ENCODE measurements around the gene RPRM.
"Not testable (repeated sequence)": the region's sequence is repeated elsewhere in the genome, so short reads cannot be mapped to it uniquely, and the experiment has no call there.

Gene RPRM

GRCh38 chr2:153478289-153479261 lies at the start of gene RPRM:
Gene RPRM (minus strand): TSS chr2:153478762. CDS start chr2:153478565, 197 bp downstream.
- DNase-seq (ENCODE audit: low read depth): peak; percentile 55

- DNase-seq (ENCODE audit: low read depth): peak; percentile 18
Observed at GRCh38 chr2:153519257-153519875, 40.8 kb upstream of the RPRM start.

- DNase-seq (ENCODE audit: low read depth): no peak
Observed at GRCh38 chr2:153512331-153512730, 33.8 kb upstream of the RPRM start.

GRCh38 chr2:153510996-153511395 lies 32.4 kb upstream of the RPRM start:
- DNase-seq (ENCODE audit: low read depth): no peak

- DNase-seq (ENCODE audit: low read depth): no peak
Observed at GRCh38 chr2:153509133-153509532, 30.6 kb upstream of the RPRM start.

GRCh38 chr2:153506499-153506898 lies 27.9 kb upstream of the RPRM start:
- DNase-seq (ENCODE audit: low read depth): not testable (repeated sequence)

GRCh38 chr2:153499439-153499838 lies 20.9 kb upstream of the RPRM start:
- DNase-seq (ENCODE audit: low read depth): no peak

GRCh38 chr2:153497938-153498629 lies 19.5 kb upstream of the RPRM start:
- no peak for DNase-seq (ENCODE audit: low read depth)

GRCh38 chr2:153495725-153496124 lies 17.2 kb upstream of the RPRM start:
- DNase-seq (ENCODE audit: low read depth): no peak

GRCh38 chr2:153488072-153488471 lies 9.5 kb upstream of the RPRM start:
- no peak for DNase-seq (ENCODE audit: low read depth)

- DNase-seq (ENCODE audit: low read depth): no peak
Observed at GRCh38 chr2:153487448-153487847, 8.9 kb upstream of the RPRM start.

GRCh38 chr2:153479573-153479972 lies 1.0 kb upstream of the RPRM start:
- DNase-seq (ENCODE audit: low read depth): no peak

GRCh38 chr2:153477636-153478288 lies 800 bp downstream of the RPRM start:
- no peak for DNase-seq (ENCODE audit: low read depth)

GRCh38 chr2:153476816-153477635 lies 1.5 kb downstream of the RPRM start:
- no peak for DNase-seq (ENCODE audit: low read depth)

- no peak for DNase-seq (ENCODE audit: low read depth)
Observed at GRCh38 chr2:153476491-153476815, 2.1 kb downstream of the RPRM start.

- no peak for DNase-seq (ENCODE audit: low read depth)
Observed at GRCh38 chr2:153474876-153475435, 3.6 kb downstream of the RPRM start.

GRCh38 chr2:153474407-153474806 lies 4.2 kb downstream of the RPRM start:
- no peak for DNase-seq (ENCODE audit: low read depth)

- no peak for DNase-seq (ENCODE audit: low read depth)
Observed at GRCh38 chr2:153470867-153471266, 7.7 kb downstream of the RPRM start.

- DNase-seq (ENCODE audit: low read depth): no peak
Observed at GRCh38 chr2:153464395-153464794, 14.2 kb downstream of the RPRM start.

GRCh38 chr2:153462338-153462859 lies 16.2 kb downstream of the RPRM start:
- DNase-seq (ENCODE audit: low read depth): no peak

GRCh38 chr2:153461453-153461852 lies 17.1 kb downstream of the RPRM start:
- DNase-seq (ENCODE audit: low read depth): no peak

Measured in activated T-cell treated with anti-CD3 and anti-CD28 coated beads for 48 hours (primary cell).